Midbrain (tissue), 1 donor: ENCODE data around the gene CYB561.
A peak's percentile ranks its signal among the peaks of the same experiment; 100 is the strongest.

Experiments
- DNase-seq: peaks from one replicate; lab custom pipeline; 2025; lab: John Stamatoyannopoulos, UW

CYB561 gene, protein sequence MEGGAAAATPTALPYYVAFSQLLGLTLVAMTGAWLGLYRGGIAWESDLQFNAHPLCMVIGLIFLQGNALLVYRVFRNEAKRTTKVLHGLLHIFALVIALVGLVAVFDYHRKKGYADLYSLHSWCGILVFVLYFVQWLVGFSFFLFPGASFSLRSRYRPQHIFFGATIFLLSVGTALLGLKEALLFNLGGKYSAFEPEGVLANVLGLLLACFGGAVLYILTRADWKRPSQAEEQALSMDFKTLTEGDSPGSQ

DNA sequence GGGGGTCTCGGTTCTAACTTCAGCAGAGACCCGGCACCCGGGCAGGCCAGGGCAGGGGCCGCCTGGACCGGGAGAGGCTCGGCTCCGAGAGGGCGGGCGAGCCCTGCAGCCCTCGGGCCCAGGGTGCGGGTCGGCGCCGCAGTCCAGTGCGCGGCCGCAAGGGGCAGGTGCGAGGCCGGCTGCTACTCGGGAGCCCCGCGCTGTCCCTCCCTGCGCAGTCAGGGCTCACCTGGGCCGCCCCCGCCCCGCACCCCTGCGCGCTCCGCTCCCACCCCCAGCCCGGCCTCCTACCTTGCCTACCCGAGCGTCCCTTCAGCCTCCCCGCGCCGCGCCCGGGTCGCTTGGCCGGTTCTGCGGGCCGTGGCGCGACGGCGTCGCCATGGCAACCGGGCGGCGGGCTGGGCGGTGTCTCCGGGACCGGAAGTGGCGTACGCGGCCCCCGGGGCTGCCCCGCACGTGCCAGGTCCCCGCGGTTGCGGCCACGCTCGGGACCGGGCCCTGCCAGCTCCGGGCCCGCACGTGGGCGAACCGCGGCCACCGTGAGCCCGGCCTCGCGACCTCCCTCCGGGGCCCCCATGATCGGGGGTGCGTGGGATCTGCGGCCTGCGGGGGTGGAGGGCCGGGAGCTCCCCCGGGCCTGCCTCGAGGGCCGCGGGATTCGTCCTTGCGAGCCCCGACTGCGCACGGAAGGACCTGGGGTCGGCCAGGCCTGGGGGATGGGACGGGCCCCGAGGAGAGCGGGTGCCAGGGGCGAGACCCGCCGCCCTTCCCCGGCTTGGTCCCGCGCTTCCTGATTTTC lies at the start of gene CYB561:
Gene CYB561, minus strand, starts transcription at position 353 of the 799 bp plus-strand sequence. CDS start 8,759 bp downstream, outside the sequence.
- peak; percentile 9 for DNase-seq

DNA sequence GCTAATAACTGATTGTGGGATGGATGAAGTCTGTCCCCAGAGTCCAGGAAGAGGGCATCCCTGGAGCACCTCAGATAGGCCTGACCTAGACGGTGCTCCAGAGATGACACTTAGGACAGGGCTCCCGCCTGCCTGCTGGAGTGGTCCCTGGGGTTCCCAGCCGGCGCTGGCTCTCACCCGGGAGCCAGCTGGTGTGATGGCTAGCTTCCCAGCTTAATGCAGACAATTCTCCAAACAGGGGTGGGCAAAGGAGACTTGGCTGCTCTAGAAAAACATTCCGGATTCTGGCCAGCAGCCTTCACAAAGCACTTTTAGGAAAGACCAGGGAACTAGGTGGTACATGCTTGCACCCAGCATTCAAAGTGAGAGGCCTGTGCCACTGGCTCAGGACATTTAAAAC lies 49.4 kb upstream of the CYB561 start:
- DNase-seq: no peak

DNA sequence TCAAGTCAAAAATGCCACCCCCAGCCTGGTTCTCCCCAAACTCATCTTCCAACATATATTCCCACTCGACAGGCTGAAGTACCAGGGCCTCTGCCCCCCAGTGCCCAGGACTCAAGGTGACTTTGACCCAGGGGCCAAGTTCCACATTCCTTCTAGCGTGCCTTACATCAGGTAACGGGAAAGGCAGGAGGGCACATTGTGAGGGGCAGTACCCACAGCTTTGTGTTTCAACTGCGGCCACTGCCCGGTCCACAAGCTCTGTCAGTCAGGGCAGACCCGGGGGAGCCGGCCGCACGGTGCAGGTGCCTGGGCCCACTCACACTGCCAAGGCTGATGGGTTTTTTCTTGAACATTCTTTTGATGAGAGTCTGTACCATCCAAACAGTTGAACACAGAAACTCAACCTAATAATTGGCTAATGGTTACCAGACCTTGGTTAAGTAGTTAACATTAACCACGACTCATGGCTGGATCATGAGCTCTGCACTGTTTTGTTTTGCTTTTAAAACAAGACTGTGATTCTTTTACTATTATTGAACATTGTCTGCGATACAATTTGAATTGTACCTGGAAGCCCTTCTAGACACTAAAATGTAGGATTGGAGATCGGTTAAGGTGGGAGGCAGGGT lies 48.3 kb upstream of the CYB561 start:
- no peak for DNase-seq

DNA sequence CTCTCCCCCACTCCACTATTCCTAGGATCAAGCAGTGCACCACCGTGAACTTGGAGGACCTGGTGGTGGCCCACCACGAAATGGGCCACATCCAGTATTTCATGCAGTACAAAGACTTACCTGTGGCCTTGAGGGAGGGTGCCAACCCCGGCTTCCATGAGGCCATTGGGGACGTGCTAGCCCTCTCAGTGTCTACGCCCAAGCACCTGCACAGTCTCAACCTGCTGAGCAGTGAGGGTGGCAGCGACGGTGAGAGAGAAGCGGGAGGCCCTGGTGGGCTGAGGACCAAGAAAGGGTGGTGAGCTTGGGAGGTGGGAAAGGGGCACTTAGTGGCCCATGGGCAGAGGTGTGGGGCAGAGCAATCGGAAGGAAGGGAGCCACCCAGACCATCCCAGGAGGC lies 47.3 kb upstream of the CYB561 start:
- DNase-seq: no peak

DNA sequence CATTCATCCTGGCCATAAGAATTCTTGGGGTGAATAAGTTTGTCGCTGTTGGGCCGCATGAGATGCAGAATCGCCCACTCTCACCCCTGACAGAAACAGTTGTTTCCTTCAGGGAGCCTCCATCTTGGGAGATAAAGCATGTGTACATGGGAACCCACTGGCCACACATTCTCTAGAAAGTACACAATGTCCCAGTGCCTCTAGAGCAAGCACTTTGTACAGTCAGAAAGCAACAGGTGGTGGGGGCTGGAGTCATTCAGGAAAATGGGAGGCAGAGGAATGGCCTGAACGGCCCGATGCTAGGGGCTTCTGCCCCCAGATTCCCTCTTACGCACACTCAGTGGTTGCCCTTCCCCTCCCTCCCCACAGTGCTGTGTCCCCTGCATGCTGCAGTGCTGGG lies 46.8 kb upstream of the CYB561 start:
- DNase-seq: no peak

DNA sequence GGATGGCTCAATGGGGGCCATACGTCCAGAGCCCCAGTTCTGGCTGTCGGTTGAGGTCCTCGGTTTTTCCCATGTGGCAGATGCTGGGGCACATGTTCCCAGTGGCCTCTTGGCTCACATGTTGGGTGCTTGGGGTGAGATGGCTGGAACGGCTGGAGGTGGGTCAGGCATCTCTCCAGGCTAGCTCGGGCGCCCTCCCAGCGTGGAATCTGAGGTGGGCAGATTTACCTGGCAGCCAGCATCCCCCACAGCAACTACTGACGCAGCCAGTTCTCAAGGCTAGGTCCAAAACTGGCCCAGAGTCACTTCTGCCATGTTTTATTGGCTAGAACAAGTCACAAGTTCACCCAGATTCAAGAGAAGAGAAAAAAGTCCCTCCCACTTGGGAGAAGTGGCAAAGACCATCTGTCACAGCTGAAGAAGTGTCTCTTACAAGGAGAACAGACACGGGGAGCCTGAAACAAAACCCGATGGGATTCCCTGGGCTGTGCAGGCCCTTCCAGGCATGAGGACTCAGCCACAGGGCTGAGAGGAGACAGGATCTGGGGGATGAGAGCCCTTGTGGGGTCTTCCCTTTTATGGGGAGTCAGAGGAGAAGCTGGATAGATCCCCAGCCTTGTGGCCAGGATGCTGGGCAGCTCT lies 46.0 kb upstream of the CYB561 start:
- no peak for DNase-seq

DNA sequence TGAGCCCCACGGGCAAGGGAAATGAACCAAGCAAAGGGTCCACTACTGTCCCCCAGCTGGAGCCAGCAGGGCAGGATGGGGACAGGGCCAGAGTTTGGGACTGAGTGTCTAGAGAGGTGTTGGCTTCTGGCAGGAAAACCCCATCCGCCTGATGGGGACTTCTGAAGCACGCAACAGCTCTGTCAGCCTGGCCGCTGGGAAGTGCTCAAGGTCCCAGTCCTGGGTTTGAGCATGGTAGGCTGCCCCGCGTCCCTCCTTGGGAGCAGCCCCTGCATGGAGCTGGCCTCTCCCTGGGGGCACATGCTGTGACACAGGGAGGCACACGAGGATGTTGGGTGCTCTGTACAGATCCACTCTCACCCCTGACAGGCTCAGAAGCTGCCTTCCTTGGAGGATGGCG lies 45.3 kb upstream of the CYB561 start:
- no peak for DNase-seq

DNA sequence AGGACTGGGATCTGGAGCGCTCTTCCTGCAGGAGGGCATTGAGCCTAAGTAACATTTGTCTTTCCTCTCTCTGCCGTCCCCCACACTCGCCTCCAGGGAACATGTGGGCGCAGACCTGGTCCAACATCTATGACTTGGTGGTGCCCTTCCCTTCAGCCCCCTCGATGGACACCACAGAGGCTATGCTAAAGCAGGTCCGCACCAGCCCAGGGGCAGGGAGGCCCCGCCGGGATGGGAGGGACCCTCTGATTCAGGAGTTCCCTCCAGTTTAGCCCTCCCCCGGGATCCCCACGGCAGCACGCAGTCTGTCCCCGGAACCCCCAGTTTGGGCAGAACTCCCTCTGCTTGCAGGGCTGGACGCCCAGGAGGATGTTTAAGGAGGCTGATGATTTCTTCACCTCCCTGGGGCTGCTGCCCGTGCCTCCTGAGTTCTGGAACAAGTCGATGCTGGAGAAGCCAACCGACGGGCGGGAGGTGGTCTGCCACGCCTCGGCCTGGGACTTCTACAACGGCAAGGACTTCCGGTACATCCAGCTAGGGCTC lies 44.8 kb upstream of the CYB561 start:
- no peak for DNase-seq

DNA sequence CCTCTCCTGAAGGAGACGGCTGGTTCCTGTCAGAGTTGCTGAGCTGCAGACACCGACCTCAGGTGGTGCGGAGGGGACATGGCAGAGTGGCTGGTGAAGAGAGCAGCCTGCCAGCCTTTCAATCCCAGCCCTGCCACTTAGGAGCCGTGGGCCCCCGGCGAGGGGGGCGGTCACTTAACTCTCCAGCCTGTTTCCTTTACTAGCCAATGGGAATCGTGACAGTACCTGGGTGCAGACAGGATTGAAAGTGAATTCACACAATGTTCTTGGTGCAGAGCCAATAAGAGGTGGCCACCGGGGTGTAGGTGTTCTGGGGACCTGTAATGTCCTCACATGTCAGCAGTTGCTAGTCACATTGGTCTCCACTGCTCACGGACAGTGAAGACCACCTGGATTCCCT lies 44.2 kb upstream of the CYB561 start:
- no peak for DNase-seq

DNA sequence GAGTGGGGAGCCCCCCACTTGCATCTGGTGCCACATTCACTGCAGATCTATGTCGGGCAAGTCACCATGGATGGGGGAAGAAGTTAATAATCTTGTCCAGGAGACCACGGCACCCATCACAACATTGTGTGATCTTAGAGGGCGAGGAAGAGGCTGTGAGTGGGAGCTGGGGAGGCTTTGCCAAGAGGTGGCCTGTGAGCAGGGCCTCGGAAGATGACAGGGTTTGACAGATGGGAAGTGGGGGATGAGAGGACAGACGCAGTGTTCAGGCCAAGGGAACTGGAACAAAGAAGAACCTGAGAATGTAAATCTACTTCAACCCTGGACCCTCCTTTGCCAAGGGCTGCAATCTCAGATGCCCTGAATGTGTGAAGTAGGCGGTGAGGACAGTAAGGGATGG lies 43.2 kb upstream of the CYB561 start:
- no peak for DNase-seq

DNA sequence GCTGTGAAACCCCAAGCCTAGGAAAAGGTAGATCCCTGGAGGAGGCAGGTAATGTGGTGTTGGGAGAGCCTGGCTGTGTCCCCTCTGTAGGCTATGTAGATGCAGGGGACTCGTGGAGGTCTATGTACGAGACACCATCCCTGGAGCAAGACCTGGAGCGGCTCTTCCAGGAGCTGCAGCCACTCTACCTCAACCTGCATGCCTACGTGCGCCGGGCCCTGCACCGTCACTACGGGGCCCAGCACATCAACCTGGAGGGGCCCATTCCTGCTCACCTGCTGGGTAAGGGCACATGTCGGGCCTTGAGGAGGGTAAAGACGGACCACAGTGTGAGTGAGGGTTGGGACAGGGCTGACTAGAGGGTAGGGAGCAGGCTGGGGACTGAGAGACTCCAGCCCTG lies 42.7 kb upstream of the CYB561 start:
- no peak for DNase-seq

DNA sequence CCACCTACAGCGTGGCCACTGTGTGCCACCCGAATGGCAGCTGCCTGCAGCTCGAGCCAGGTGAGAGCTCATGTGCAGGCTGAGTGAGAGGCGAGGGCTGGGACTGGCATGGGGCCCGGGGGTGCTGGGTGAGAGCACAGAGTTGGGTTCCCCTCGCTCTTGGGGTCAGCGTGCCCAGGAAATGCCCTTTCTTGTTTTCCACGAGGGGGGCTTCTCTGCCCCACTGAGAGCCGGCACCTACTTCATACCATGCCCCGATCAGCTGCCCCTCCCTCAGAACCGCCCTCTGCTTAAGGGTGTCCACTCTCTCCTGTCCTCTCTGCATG lies 40.9 kb upstream of the CYB561 start:
- DNase-seq: no peak

DNA sequence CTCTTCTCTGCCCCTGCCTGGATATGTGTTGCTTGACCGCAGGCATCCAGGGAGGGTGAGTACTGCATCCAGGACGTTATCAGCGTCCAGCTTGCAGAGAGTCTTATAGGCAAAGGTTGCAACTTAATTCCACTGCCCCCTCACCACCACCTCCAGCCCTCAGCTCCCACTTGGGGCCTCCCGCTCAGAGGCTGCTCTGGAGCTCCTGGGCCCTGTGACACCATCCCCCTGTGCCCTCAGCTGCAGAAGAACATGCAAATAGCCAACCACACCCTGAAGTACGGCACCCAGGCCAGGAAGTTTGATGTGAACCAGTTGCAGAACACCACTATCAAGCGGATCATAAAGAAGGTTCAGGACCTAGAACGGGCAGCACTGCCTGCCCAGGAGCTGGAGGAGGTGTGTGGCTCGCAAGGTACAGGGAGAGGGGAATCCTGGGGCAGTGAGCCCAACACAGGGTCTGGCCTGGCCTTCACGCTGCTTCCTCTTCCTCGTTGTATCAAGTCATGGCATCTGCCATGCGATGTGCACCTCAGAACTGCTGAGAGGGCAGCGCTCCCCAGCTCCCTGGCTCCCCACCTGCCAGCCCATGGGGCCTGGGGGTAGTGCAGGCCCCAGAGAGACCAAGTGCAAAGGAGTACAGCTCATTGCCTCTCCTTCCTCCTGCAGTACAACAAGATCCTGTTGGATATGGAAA lies 40.4 kb upstream of the CYB561 start:
- no peak for DNase-seq

DNA sequence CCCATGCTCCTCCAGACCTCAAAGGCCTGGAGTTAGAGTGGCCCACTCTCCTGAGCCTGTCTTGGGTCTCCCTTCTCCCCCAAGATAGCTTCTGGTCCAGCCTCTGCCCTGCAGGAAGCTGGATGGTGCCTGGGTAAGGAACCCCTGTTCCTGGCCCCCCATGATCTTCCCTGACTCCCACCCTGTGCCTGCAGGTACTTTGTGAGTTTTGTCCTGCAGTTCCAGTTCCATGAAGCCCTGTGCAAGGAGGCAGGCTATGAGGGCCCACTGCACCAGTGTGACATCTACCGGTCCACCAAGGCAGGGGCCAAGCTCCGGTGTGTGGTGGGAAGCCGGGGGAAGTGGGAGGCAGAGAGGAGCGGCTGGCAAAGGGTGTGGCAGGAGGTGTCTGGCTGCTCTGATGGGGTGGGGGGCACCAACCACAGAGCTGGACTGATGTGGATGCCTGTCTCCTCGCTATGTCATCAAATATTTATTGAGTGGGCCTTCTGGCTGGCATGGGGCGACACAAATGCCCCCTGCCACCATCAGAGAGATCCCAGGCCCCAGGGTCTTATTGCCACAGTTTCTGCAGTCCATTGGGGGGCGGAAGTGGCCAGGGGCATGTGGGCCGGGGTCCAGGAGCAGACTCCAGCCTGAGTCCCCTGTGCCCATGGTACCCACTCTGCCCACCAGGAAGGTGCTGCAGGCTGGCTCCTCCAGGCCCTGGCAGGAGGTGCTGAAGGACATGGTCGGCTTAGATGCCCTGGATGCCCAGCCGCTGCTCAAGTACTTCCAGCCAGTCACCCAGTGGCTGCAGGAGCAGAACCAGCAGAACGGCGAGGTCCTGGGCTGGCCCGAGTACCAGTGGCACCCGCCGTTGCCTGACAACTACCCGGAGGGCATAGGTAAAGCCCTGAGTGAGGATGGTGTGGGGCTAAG lies 37.8 kb upstream of the CYB561 start:
- no peak for DNase-seq

DNA sequence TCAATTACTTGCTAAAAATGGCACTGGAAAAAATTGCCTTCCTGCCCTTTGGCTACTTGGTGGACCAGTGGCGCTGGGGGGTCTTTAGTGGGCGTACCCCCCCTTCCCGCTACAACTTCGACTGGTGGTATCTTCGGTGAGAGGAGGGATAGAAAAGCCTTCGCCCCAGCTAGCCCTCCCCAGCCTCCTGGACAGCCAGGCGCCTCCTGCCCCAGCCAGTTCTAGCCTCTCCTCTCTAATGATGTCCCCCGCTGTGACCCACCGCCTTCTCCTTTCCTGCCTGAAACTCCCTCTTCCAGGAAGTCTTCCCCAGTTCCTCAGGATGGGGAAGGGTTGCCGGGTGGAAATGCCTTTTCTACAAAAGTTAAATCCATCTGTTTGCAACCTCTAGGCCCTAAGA lies 36.9 kb upstream of the CYB561 start:
- DNase-seq: no peak

DNA sequence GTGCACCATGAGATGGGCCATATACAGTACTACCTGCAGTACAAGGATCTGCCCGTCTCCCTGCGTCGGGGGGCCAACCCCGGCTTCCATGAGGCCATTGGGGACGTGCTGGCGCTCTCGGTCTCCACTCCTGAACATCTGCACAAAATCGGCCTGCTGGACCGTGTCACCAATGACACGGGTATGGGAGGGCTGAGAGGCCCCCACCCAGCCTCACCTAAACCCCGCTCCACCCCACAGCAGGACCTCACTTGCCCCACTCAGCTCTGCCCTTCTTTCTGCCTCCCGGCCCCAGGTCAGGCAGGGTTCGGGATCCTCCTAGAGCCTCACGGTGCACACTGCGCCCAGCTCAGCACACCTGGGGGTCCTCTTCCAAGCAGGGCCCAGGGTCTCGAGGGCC lies 36.4 kb upstream of the CYB561 start:
- no peak for DNase-seq

DNA sequence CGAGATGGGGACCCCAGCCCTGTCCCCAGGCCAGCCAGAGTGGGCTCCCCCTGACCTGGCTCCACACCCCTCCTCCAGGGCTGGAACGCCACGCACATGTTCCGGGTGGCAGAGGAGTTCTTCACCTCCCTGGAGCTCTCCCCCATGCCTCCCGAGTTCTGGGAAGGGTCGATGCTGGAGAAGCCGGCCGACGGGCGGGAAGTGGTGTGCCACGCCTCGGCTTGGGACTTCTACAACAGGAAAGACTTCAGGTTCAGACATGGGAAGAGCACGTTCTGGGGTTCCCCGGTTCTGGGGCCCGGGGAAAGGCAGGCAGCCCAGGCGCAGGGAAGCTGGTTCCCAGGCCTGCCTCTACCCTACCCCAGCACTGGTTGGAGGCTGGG lies 35.4 kb upstream of the CYB561 start:
- no peak for DNase-seq

DNA sequence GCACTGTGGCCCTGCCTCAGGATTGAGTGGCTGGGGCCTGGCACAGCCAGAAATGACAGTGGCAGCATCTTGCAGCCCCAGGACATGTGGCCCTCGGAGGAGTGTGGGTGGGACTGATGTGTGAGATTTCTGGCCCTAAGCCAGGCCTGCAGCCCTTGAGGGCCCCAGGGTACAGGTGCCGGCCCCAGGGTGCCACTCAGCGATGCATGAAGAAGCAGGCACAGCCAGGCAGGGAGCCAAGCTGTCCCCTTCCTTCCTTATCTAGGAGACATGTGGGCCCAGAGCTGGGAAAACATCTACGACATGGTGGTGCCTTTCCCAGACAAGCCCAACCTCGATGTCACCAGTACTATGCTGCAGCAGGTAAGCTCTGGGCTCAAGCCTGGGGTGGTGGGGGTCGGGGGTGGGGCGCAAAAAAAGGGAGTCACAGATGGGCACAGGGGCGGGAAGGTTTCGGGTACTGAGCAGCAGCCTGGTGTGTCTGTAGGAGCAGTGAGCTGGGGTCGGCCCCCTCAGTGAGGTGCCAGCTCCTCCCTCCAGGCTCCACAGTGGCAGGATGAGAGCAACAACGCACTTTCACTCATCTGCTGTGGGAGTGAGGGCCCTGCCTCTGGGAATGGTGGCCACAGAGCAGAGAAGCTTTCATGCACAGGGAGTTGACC lies 34.9 kb upstream of the CYB561 start:
- no peak for DNase-seq

DNA sequence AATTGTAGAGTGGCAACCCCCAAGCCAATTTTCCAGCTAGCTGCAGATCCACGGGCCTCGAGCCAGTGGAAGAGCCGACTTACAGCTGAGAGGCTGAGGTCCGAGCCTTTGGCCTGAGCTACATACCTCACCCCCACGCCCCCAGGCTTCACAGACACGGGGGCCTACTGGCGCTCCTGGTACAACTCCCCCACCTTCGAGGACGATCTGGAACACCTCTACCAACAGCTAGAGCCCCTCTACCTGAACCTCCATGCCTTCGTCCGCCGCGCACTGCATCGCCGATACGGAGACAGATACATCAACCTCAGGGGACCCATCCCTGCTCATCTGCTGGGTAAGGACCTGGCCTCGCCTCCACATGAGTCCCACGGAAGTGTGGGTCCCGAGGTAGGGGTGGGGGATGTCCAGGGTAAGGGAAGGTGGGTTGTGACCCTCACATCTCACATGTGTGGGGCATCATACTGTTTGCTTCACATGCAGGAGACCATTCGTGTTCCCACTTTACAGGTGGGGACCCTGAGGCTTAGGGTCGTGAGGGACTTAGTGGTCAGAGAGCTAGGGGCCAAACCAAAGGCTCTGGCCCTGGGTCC lies 34.2 kb upstream of the CYB561 start:
- DNase-seq: no peak
